ENCODE measurements around the gene DESI2.

DESI2 gene

DNA sequence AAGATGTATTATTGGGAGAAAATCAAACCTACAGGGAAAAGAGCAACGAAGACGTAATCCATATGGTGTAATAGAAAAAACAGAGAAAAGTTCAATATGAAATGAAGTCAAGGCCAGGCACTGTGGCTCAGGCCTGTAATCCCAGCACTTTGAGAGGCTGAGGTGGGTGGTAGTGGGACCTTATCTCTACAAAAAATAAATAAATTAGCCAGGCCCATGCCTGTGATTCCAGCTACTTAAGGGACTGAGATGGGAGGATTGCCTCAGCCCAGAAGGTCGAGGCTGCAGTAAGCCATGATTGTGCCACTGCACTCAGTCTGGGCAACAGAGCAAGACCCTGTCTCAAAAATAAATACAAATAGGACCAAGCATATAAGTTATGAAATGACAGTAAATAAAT, 11.4 kb downstream of the DESI2 start:
- TF ChIP-seq FOXM1 (IDR thresholded peaks at IDR 0.05; ENCODE audit: borderline replicate concordance, low read depth): no peak
- no peak for TF ChIP-seq CEBPB (IDR thresholded peaks at IDR 0.05)
- no peak for TF ChIP-seq EP300 (IDR thresholded peaks at IDR 0.05; ENCODE audit: borderline replicate concordance)
- no peak for TF ChIP-seq TCF12 (IDR thresholded peaks at IDR 0.05; ENCODE audit: low read depth)
- no peak for TF ChIP-seq EGR1 (IDR thresholded peaks at IDR 0.05)
- TF ChIP-seq RAD21 (IDR thresholded peaks at IDR 0.05; ENCODE audit: low read depth): no peak
- no peak for TF ChIP-seq USF1 (IDR thresholded peaks at IDR 0.05)
- TF ChIP-seq, protein P1, sequence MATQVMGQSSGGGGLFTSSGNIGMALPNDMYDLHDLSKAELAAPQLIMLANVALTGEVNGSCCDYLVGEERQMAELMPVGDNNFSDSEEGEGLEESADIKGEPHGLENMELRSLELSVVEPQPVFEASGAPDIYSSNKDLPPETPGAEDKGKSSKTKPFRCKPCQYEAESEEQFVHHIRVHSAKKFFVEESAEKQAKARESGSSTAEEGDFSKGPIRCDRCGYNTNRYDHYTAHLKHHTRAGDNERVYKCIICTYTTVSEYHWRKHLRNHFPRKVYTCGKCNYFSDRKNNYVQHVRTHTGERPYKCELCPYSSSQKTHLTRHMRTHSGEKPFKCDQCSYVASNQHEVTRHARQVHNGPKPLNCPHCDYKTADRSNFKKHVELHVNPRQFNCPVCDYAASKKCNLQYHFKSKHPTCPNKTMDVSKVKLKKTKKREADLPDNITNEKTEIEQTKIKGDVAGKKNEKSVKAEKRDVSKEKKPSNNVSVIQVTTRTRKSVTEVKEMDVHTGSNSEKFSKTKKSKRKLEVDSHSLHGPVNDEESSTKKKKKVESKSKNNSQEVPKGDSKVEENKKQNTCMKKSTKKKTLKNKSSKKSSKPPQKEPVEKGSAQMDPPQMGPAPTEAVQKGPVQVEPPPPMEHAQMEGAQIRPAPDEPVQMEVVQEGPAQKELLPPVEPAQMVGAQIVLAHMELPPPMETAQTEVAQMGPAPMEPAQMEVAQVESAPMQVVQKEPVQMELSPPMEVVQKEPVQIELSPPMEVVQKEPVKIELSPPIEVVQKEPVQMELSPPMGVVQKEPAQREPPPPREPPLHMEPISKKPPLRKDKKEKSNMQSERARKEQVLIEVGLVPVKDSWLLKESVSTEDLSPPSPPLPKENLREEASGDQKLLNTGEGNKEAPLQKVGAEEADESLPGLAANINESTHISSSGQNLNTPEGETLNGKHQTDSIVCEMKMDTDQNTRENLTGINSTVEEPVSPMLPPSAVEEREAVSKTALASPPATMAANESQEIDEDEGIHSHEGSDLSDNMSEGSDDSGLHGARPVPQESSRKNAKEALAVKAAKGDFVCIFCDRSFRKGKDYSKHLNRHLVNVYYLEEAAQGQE (IDR thresholded peaks at IDR 0.05; ENCODE audit: low read depth): no peak
- no peak for TF ChIP-seq TAF1 (IDR thresholded peaks at IDR 0.05; ENCODE audit: low read depth)
- no peak for TF ChIP-seq ZBTB7A (IDR thresholded peaks at IDR 0.05; ENCODE audit: low read depth)
- TF ChIP-seq YY1 (IDR thresholded peaks at IDR 0.05; ENCODE audit: low read depth): no peak

GRCh38 chr1:244665771-244666217, 12.9 kb downstream of the DESI2 start:
- TF ChIP-seq MAX (IDR thresholded peaks at IDR 0.05) (no peak), CEBPB (IDR thresholded peaks at IDR 0.05) (no peak), ZBTB7A (IDR thresholded peaks at IDR 0.05; ENCODE audit: low read depth) (no peak), YY1 (IDR thresholded peaks at IDR 0.05; ENCODE audit: low read depth) (no peak), TAF1 (IDR thresholded peaks at IDR 0.05; ENCODE audit: low read depth) (no peak), TEAD4 (IDR thresholded peaks at IDR 0.05) (no peak), EP300 (IDR thresholded peaks at IDR 0.05; ENCODE audit: borderline replicate concordance) (no peak), RAD21 (IDR thresholded peaks at IDR 0.05; ENCODE audit: low read depth) (no peak)

- no peak for TF ChIP-seq USF1 (IDR thresholded peaks at IDR 0.05)
- no peak for TF ChIP-seq EGR1 (IDR thresholded peaks at IDR 0.05)
- TF ChIP-seq TAF1 (IDR thresholded peaks at IDR 0.05; ENCODE audit: low read depth): no peak
- TF ChIP-seq TCF12 (IDR thresholded peaks at IDR 0.05; ENCODE audit: low read depth): no peak
- no peak for TF ChIP-seq NFIC (IDR thresholded peaks at IDR 0.05)
- no peak for TF ChIP-seq RAD21 (IDR thresholded peaks at IDR 0.05; ENCODE audit: low read depth)
- TF ChIP-seq TEAD4 (IDR thresholded peaks at IDR 0.05): no peak
- no peak for TF ChIP-seq ZBTB7A (IDR thresholded peaks at IDR 0.05; ENCODE audit: low read depth)
- TF ChIP-seq CEBPB (IDR thresholded peaks at IDR 0.05): no peak
- TF ChIP-seq, protein P1 (IDR thresholded peaks at IDR 0.05; ENCODE audit: low read depth): no peak
- TF ChIP-seq FOXM1 (IDR thresholded peaks at IDR 0.05; ENCODE audit: borderline replicate concordance, low read depth): no peak
- TF ChIP-seq YY1 (IDR thresholded peaks at IDR 0.05; ENCODE audit: low read depth): no peak
- no peak for TF ChIP-seq CREB1 (IDR thresholded peaks at IDR 0.05; ENCODE audit: low read depth)
- no peak for TF ChIP-seq MAX (IDR thresholded peaks at IDR 0.05)
- no peak for TF ChIP-seq EP300 (IDR thresholded peaks at IDR 0.05; ENCODE audit: borderline replicate concordance)
Observed at GRCh38 chr1:244667797-244668196, 14.9 kb downstream of the DESI2 start.

GRCh38 chr1:244672946-244673682, 20.2 kb downstream of the DESI2 start:
- TF ChIP-seq CREB1 (IDR thresholded peaks at IDR 0.05; ENCODE audit: low read depth) (no peak), USF1 (IDR thresholded peaks at IDR 0.05) (no peak), MAX (IDR thresholded peaks at IDR 0.05) (no peak), TCF12 (IDR thresholded peaks at IDR 0.05; ENCODE audit: low read depth) (no peak), CEBPB (IDR thresholded peaks at IDR 0.05) (no peak), YY1 (IDR thresholded peaks at IDR 0.05; ENCODE audit: low read depth) (no peak), TEAD4 (IDR thresholded peaks at IDR 0.05) (no peak), EP300 (IDR thresholded peaks at IDR 0.05; ENCODE audit: borderline replicate concordance) (no peak), ZBTB7A (IDR thresholded peaks at IDR 0.05; ENCODE audit: low read depth) (no peak), TAF1 (IDR thresholded peaks at IDR 0.05; ENCODE audit: low read depth) (no peak), EGR1 (IDR thresholded peaks at IDR 0.05) (no peak), FOXM1 (IDR thresholded peaks at IDR 0.05; ENCODE audit: borderline replicate concordance, low read depth) (no peak)
- TF ChIP-seq, protein P1 (IDR thresholded peaks at IDR 0.05; ENCODE audit: low read depth): no peak

Measured in Ishikawa (cell line).